Testis (tissue), 2 donors: ENCODE results near the gene HOXD11.

Experiments used
- CTCF ChIP-seq, 3 experiments: fragments of 450-650 bp in 2 of 3; fragments of 200-600 bp in 1 of 3; sonication (generic) in 1 of 3; IDR thresholded peaks; one replicate each; pipeline ENCODE4 v1.5.1; 2016 to 2019; ENCODE audit warnings: antibody characterized with exemption in 3 of 3, mild to moderate bottlenecking in 2 of 3, moderate library complexity in 1 of 3
- POLR2A ChIP-seq: fragments of 450-650 bp; IDR thresholded peaks from one replicate; pipeline ENCODE4 v1.6.1; 2017; ENCODE audit warnings: antibody characterized with exemption, mild to moderate bottlenecking, moderate library complexity

DNA sequence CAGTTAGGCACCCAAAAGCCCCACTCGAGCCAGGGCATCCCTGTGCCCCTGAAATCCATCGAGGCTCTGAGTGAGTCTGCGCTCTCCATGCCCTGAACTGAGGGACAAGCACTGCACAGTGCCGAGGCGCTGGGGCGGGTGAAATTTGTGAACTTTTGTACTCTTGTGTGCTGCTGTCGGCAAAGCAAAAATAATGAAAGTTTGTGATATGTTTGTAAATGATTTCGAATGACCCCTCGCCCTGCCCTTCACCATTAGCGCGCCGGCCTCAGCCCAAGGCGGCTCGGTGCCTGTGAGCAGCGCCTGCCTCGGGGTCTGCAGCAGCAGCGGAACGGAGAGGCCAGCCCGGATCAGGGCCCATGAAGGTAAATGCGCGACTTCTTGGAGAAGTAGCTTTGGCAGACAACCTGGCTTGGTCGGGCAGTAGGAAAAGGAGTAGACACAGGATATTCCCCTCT, 42.4 kb downstream of the HOXD11 start:
- TF ChIP-seq CTCF (IDR thresholded peaks at IDR 0.05) (no peak), POLR2A (no peak)
